ENCODE data around the gene CDH7.
A peak's percentile ranks its signal among the peaks of the same experiment; 100 is the strongest.

CDH7 gene

DNA sequence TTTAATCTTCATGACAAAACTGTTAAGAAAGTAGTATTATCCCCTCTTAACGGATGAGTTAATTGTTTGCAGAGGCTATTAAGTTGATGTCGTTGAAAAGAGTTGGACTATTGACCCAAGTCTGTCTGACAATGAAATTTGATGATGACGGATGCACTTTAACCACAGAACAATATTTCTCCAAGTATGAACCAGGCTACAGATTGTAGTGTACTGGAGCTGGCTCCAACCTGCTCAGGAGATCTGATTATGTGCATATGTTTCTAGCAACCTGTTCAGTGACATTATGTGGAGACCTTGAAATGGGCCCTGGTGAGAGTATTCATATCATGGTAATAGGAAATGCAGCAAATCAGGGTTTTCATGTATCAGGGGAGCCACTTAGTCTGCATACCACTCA is 174.1 kb downstream of the CDH7 start:
- DNase-seq = no peak

DNA sequence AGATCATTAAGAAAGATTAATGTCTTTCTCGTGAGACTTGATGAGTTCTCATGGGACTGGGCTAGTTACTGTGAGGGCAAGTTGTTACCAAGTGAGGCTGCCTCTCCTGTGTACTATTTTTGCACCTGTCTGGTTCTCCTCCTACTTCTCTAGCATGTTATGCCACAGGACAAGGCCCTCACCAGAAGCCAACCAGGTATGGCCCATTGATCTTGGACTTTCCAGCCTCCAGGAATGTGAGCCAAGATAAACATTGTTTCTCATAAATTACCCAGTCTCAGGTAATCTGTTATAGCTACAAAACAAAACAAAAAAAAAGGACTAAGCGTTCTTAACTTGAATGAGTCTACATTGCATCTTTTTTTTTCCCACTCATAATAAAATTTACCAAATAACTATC is 184.1 kb downstream of the CDH7 start:
- no peak for DNase-seq

GRCh38 chr18:65936678-65937077 is 185.9 kb downstream of the CDH7 start:
- no peak for DNase-seq

DNA sequence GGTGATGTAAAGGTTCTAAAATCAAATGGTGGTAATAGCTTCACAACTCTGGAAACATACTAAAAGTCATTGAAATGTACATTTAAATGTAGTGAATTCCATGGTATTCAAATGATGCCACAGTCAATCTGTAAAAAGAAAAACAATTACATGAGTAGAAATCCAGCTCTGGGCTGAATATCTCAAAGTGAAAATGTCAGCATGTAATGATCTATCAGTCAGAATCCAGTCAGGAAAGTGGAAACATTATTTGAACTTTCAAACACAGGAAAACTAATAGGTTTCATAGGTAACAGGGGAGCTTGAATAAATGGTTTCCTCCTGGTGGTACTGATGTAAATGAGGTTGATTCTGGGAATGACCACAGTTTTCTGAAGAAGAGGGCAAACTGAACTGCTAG is 186.4 kb downstream of the CDH7 start:
- no peak for DNase-seq

- peak; percentile 4 for DNase-seq
Observed at GRCh38 chr18:65938592-65939372, 188.0 kb downstream of the CDH7 start.

All from NCI-H2029 (cell line).